ENCODE results near the gene STRN. TPM values are rescaled to one million over a fixed set of nuclear protein-coding genes. Genes with fewer than 3 reads are reported as not detected.
A peak's percentile ranks its signal among the peaks of the same experiment; 100 is the strongest.

Gene STRN
- total and polyA plus RNA-seq, 8 donors = 19.5 to 27.3 (median 25.5) TPM

DNA sequence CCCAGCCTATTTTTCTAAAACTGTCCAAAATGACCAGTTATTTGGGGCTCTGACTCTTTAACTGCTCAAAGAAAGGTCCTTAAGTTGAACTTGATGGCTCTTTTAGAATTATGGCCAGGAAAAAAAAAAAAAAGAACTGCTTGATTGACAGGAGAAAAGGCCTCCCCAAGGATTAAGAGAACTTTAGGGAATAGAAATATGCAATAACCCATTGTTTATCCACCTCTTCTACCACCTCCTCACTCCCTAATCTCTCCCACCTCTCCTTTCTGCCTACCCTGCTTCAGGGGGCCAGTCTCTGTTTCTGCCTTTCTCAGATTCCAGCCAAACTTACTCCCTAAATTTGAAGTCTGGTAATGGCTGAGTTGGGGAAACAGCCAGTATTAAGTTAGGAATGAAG lies 5.7 kb upstream of the STRN start:
- no peaks in the 10 kb centered on the region for H3K27me3 ChIP-seq
- ATAC-seq = no peak
- DNase-seq = no peak
- H3K27ac ChIP-seq = no peak overlapping the region
- peaks cover 4 to 8% of the 10 kb centered on the region in 2 donors for H3K4me1 ChIP-seq
- H3K9me3 ChIP-seq = no peaks in the 10 kb centered on the region
- no peaks in the 10 kb centered on the region for H3K36me3 ChIP-seq
- intact Hi-C loops (cut with DNase I) = no loop called here
- TF ChIP-seq, protein P1, sequence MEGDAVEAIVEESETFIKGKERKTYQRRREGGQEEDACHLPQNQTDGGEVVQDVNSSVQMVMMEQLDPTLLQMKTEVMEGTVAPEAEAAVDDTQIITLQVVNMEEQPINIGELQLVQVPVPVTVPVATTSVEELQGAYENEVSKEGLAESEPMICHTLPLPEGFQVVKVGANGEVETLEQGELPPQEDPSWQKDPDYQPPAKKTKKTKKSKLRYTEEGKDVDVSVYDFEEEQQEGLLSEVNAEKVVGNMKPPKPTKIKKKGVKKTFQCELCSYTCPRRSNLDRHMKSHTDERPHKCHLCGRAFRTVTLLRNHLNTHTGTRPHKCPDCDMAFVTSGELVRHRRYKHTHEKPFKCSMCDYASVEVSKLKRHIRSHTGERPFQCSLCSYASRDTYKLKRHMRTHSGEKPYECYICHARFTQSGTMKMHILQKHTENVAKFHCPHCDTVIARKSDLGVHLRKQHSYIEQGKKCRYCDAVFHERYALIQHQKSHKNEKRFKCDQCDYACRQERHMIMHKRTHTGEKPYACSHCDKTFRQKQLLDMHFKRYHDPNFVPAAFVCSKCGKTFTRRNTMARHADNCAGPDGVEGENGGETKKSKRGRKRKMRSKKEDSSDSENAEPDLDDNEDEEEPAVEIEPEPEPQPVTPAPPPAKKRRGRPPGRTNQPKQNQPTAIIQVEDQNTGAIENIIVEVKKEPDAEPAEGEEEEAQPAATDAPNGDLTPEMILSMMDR (IDR thresholded peaks at IDR 0.05) = no peak
- no peak overlapping the region for H3K4me3 ChIP-seq

DNA sequence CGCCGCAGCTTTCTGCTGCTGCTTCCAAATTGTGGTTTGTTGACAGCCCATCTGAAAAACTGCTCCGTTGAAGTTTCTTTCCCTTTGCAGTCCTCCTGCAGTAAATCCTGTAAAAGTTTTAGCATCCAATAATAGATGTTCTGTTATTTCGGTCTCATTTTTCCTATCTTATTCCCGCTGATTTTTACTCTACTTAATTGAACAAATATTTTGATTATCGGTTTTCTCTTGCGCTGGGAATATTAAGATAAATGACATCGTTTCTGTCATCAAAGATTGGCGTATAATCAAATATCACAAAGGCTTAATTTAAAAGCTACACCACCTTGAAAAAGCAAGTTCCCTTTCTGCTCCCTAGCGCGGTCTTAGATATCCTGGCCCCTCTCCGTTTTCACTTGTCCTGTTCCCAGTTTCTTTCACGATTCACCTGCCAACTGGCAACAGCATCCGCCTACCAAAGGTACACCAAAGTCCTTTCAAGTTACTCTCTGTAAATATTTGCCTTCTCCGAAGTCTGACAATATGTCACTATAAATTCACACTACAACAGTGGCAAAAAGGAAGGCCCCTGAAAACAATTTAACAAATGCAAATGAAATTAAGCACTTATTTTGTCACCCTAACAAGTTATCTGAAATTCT lies 1.0 kb upstream of the STRN start:
- ATAC-seq = no peak
- TF ChIP-seq, protein P1 (IDR thresholded peaks at IDR 0.05) = no peak
- no peak for DNase-seq
- H3K36me3 ChIP-seq = no peaks in the 10 kb centered on the region
- H3K4me3 ChIP-seq = peak overlapping the region; percentile 67 to 93
- intact Hi-C loops (cut with DNase I) = no loop called here
- H3K9me3 ChIP-seq = no peaks in the 10 kb centered on the region
- peak overlapping the region; percentile 83 to 86 for H3K27ac ChIP-seq
- no peaks in the 10 kb centered on the region for H3K27me3 ChIP-seq
- peaks cover 17 to 37% of the 10 kb centered on the region in 2 donors for H3K4me1 ChIP-seq

DNA sequence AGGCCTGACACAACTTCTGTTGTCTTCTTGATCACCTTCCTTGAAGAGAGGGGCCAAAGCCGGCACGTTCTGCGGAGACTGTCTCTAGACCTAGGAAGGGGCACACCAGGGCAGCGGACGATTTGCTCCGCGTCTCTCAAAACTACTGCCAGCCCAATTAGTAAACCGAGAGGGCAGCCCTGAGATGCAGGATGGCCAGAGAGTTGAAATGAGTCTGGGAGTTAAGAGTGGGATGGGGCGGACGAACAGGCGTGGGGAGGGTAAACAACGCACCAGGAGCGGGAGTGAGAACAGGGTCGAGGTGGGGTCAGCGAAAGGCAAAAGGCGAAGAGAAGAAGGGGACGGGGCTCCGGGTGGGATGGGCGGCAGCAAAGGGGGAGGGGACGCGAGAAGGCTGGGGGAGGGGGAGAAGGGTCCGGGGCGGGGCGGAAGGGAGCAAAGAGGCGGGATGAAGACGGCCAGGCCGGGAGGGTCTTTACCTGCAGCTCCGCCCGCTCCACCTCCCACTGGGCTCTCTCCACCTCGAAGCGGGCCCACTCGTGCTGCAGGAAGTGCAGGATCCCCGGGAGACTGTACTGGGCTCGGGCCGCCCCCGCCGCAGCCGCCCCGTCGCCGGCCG lies 476 bp downstream of the STRN start:
- peak overlapping the region; percentile 86 to 89 for H3K27ac ChIP-seq
- TF ChIP-seq, protein P1 (IDR thresholded peaks at IDR 0.05) = no peak
- no peaks in the 10 kb centered on the region for H3K27me3 ChIP-seq
- DNase-seq = peak in 2 of 4 donors; percentile 28 to 56
- H3K9me3 ChIP-seq = no peaks in the 10 kb centered on the region
- H3K36me3 ChIP-seq = no peaks in the 10 kb centered on the region
- peaks cover 17 to 37% of the 10 kb centered on the region in 2 donors for H3K4me1 ChIP-seq
- ATAC-seq = peak; percentile 31
- peak overlapping the region; percentile 93 to 98 for H3K4me3 ChIP-seq
- intact Hi-C loops (cut with DNase I) = no loop called here

DNA sequence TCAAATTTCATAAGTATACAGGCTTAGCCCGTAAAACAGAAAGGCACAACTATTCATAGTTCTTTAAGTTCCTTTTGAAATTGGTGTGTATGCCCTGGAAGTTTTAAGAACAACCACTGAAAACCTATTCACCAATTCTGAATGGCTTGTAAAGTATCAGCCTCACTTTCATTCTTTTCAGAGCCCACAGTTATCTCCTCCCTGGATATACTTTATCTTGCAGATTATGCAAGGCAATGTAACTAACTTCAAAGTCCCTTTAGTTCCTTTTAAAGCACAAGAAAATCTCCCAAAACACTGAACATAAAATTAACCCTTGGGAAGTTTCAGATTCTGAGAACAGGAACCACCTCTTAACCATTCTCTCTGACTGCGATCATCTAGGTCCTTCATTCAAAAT lies 1.1 kb downstream of the STRN start:
- intact Hi-C loops (cut with DNase I) = no loop called here
- H3K4me1 ChIP-seq = peaks cover 17 to 39% of the 10 kb centered on the region in 2 donors
- peak overlapping the region; percentile 86 to 89 for H3K27ac ChIP-seq
- DNase-seq = no peak
- no peaks in the 10 kb centered on the region for H3K27me3 ChIP-seq
- no peak for ATAC-seq
- TF ChIP-seq, protein P1 (IDR thresholded peaks at IDR 0.05) = no peak
- H3K4me3 ChIP-seq = peak overlapping the region; percentile 93 to 98
- H3K9me3 ChIP-seq = no peaks in the 10 kb centered on the region
- H3K36me3 ChIP-seq = no peaks in the 10 kb centered on the region

DNA sequence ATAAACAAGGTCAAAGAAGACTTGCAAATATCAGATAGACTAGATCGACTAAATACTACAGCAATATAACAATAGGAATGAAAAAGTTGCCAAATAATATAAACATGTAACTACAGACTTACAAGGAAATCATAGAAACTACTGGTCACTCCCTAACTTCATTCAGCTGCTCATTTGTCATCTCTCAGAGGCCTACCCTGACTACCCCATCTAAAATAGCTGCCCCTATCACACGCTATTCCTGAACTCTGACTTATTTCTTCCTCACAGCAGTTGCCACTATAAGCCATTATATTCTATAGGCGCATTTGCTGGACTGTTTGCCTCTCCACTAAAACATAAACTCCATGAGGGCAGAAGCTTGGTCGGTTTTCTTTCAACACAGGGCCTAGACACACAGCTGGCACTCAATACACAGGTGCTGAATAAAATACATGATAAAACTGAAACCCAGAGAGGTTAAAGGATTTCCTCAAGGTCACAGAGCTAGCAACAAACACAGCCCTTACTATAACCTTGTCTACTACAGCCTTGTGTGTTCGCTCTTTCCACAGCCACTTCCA lies 1.8 kb downstream of the STRN start:
- TF ChIP-seq, protein P1 (IDR thresholded peaks at IDR 0.05) = no peak
- no peaks in the 10 kb centered on the region for H3K36me3 ChIP-seq
- ATAC-seq (no peak), DNase-seq (no peak)
- H3K27ac ChIP-seq = no peak overlapping the region
- peak overlapping the region in 1 of 2 donors; percentile 93 for H3K4me3 ChIP-seq
- H3K9me3 ChIP-seq = no peaks in the 10 kb centered on the region
- no peaks in the 10 kb centered on the region for H3K27me3 ChIP-seq
- peaks cover 17 to 43% of the 10 kb centered on the region in 2 donors for H3K4me1 ChIP-seq
- intact Hi-C loops (cut with DNase I) = no loop called here
